IPS DF 4.7 (cell line): ENCODE measurements around the gene OR10G6.
"Not testable (repeated sequence)": the region's sequence is repeated elsewhere in the genome, so short reads cannot be mapped to it uniquely, and the experiment has no call there.

Experiments used
- DNase-seq: peaks from one replicate; pipeline ENCODE4 v3.0.0-alpha.2; 2013; ENCODE audit warnings: low spot score; ENCODE audit errors: extremely low read depth

Gene OR10G6, protein sequence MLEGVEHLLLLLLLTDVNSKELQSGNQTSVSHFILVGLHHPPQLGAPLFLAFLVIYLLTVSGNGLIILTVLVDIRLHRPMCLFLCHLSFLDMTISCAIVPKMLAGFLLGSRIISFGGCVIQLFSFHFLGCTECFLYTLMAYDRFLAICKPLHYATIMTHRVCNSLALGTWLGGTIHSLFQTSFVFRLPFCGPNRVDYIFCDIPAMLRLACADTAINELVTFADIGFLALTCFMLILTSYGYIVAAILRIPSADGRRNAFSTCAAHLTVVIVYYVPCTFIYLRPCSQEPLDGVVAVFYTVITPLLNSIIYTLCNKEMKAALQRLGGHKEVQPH

DNA sequence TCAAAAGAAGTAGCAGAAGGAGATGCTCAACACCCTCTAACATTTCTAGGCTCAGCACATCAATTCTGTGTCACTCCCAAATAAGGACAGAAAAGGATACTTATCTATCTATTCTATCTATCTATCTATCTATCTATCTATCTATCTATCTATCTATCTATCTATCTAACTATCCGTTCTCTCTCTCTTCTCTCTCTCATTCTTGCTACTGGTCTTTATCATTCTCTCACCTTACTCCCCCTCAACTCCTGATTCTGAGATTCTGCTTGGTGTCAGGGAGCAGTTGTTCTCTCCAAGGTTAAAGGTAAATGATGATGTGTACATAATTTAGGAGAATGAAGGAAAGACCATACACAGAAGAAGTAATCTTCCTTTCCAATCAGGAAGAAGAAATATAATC lies at the start of gene OR10G6:
OR10G6 (minus strand) TSS at position 43 of the 400 bp plus-strand sequence; CDS start at position 43, 0 bp downstream.
- DNase-seq, result no peak

DNA sequence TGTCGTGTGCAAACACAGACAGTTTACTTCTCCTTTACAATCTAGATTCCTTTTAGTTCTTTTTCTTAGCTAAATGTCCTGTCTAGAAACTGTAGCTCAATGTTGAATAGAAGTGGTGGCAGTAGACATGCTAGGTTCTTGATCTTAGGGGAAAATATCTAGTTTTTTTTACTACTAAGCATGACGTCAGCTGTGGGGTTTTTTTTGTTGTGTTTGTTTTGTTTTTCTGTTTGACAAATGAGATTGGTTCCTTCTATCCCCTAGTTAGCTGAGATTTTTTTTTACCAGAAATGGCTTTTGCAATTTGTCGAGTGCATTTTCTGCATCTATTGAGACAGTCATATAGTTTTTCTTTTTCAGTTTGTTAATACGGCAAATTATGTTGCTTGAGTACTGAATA lies 48.5 kb upstream of the OR10G6 start:
- DNase-seq, result no peak

DNA sequence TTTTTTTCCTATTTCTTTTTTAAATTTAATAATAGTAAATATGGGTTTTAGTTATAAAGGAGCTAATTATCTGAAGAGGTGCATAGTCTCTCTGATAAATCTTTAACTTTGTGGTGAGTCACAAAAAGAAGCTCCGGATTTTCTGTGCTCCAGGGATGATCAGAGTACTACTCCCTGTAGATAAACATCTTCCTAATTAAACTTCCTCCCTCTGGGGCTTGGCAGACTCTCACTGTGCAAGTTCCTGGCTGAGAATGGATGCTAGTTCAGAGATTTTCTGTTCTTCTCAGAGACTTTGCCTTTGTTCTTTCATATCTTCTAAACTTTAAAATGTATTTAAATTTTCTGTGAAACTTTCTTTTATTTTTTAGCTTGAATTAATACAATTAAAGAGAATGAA lies 46.3 kb upstream of the OR10G6 start, which contains the start of gene OR10G7:
OR10G7 (minus strand) TSS at position 72 of the 400 bp plus-strand sequence. CDS start 2,324 bp downstream, outside the sequence.
- no peak for DNase-seq

DNA sequence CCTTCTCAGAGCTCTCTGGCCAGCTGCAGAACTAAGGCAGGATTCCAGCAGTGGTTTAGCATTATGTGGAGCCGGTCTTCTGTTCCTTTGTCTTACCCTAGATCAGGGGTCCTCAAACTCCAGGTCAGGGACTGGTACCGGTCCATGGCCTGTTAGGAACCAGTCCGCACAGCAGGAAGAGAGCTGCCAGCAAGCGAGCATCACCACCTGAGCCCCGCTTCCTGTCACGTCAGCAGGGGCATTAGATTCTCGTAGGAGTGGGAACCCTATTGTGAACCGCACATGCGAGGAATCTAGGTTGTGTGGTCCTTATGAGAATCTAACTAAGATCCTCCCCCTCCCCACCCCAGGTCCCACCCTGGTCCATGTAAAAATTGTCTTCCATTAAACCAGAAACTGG lies 44.6 kb upstream of the OR10G6 start:
- no peak for DNase-seq

DNA sequence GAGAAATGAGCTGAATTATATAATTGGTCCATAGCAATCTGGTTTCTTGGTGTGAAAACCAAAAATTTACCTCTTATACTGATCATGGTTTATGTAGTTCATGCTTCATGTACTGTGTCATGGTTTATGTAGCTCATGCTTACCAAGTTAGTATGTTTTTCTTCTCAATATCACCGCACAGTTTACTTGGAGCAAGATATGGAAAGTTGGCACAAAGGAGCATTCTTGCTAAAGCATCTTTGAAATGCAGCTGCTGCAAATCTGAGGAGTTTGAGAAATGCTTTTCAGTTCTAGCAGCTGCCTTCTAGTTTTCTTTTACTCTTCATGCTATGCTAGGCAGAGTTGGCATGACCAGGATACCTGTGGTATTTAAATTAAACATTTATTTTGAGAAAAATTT lies 41.7 kb upstream of the OR10G6 start:
- no peak for DNase-seq

DNA sequence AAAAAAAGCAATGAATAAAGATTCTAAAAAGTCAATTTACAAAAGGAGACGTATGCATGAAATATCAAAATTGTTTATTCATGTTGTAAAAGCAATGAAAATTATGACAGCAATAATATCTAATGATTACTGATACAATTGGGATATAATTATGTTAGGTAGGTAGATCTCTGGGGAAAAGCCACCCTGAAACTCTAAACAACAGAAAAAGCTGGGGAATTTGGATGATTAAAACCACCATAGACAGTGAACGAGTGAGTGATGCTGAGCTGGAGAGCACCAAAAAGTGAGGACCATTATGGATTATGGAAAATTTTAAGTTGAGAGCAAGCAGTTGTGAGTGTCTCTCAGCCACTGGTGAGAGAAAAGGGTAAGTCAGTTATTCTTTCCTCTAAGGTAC lies 31.5 kb upstream of the OR10G6 start, which contains the start of gene OR10G8:
OR10G8 (plus strand) TSS at position 301 of the 400 bp plus-strand sequence. CDS start 2,825 bp downstream, outside the sequence.
- no peak for DNase-seq

DNA sequence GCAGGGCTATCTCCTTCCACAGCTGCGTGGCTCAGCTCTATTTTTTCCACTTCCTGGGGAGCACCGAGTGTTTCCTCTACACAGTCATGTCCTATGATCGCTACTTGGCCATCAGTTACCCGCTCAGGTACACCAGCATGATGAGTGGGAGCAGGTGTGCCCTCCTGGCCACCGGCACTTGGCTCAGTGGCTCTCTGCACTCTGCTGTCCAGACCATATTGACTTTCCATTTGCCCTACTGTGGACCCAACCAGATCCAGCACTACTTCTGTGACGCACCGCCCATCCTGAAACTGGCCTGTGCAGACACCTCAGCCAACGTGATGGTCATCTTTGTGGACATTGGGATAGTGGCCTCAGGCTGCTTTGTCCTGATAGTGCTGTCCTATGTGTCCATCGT lies 20.9 kb upstream of the OR10G6 start:
- not testable (repeated sequence) for DNase-seq

DNA sequence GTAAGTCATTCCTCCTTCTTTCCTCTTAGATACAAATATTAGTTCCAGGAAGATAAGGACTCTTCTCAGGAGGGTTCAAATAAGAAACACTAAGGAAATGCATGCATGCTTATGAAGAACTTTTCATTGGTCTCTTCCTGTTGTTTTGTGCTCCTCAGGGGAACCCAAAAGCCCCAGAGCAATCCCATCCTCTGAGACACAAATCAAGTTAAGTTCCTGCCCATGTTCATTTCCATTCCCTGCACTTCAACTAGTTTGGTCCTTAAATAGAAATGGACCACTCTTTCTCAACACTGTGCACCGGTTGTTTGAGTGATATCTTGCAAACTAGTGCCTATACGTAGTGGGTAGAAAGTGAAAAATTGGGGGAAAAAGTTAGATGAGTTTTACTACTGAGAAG lies 17.7 kb upstream of the OR10G6 start, which contains the start of gene OR10G4:
OR10G4 (plus strand) TSS at position 301 of the 400 bp plus-strand sequence. CDS start 2,578 bp downstream, outside the sequence.
- no peak for DNase-seq

DNA sequence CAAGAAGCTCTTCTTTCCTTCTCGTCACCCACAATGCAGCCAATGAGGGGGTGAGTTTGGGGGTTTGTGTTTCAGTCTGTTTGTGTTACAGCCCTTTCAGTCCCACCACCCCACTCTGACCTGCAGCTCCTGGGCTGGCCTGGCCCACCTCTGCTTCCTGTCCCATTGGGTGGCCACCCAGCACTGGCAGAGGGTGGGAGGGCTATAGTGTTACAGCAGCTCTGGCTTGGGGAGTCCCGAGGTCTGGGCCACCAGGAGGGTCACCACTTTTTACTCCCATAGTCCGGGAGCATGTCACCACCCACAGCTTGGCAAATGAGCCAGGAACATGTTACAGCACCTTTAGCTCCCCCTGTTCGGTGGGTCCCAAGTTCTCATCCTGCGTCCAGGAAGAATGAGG lies 15.7 kb downstream of the OR10G6 start:
- DNase-seq, result no peak

DNA sequence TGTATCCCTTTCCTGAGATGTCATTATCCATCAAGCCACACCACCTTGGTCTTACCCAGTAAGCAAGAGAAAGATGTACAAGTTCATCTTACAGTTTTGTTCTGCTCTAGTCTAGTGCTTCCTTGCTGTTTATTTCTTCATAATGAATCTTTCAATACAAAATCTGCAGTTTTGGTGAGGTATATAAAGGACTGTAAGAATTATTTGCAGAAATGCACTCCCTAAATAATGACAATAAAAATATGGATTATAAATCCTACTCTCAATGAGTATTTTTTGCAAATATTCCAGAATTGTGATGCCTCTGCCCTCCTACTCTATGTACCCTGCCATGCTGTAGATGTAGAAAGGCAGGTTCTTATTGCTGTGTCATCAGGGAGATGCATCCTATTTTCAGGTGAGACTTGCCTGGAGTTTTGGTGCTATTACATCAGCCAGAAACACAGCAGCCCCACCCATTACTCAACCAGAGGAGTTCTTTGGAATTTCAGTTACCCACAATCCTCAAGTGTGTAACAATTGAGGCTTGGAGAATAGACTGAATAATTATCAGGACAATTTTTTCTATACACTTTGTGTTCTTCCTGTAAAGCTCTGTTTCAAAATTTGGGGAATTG lies 17.1 kb downstream of the OR10G6 start, which contains the start of gene OR10S1:
OR10S1 (minus strand) TSS at position 51 of the 617 bp plus-strand sequence. CDS start 117 bp downstream, outside the sequence.
- no peak for DNase-seq

DNA sequence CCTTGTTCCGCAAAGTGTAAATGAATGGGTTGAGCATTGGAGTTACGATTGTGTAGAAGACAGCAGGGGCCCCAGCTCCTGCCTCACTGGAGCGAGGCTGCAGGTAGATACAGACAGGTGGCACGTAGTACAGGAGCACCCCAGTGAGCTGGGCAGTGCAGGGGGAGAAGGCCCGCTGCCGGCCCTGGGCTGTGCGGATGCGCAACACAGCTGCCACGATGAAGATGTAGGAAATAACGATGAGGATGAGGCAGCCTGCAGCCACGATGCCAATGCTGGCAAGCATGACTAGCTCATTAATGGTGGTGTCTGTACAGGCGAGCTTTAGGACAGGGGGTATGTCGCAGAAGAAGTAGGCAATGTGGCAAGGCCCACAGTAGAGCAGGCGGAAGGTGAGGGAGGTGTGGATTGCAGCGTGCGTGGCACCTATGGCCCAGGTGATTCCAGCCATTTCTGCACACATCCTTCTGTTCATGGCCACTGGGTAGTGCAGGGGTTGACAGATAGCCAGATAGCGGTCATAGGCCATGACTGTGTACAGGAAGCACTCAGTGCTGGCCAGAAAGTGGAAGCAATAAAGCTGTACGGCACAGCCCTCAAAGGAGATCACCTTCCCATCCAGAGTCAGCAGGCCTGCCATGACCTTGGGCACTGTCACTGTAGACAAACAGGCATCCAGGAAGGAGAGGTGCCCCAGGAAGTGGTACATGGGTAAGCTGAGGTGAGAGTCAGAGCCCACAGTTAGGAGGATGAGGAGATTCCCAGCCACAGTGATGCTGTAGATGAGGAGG lies 18.0 kb downstream of the OR10G6 start:
- no peak for DNase-seq

DNA sequence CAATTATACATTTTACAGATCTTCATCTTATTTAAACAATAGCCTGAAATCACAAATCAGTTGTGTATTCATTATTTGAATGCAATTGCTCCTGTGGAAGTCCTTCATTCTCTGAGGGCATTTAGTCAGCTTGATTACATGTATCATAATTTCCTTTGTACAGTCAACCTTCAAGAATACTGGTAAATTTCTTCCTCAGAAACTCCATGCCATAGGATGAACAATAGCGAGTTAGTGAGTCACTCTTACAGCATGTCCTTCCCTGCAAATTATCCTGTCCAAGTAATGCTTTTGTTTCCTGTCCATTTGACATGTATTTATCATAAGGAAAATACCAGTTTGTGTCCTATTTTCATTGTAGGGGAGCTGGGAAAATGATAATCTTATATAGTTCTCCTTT lies 21.1 kb downstream of the OR10G6 start:
- no peak for DNase-seq

DNA sequence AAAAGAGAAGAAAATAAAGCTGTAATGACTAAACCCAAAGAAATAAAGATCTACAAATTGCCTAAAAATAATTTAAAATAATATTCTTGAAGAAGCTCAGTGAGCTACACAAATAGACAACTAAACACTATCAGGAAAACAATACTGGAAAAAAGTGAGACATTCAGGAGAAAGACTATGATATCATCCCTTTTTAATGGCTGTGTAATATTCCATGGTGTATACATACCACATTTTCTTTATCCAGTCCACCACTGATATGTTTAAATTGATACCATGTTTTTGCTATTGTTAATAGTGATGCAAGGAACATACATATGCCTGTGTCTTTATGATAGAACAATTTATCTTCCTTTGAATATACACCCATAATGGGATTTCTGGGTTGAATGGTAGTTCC lies 38.2 kb downstream of the OR10G6 start:
- DNase-seq, result no peak

DNA sequence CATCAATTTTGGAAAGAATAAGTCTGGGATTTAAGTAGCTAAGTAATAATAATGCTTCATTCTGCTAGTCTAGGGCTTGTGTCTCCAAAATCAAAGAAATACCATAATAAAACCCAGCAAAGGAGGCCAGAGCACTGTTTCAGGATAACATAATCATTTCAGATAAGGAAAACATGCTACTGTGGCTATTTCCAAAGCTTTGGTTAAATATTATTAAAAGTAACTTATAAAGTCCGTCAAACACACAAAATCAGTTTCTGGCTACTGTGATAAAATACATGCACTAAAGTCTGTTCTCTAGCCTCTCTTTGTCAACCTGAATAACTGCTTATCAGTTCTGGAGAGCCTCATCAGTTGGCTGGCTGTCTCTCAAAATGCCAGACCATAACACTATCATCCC lies 49.8 kb downstream of the OR10G6 start:
- no peak for DNase-seq
